CD4-positive, alpha-beta T cell (primary cell): ENCODE measurements around the gene CFAP410. TPM values are rescaled to one million over a fixed set of nuclear protein-coding genes. Genes with fewer than 3 reads are reported as not detected.

Experiments
- ATAC-seq: fragments of 200-7000 bp; cut with Tn5 transposase; one replicate; pipeline ENCODE4 v1.10.0; 2022; ENCODE audit warnings: mild to moderate bottlenecking; ENCODE audit not compliant: poor library complexity
- CTCF ChIA-PET: fragments of 350-600 bp; sonication (Branson Sonifier 250); formaldehyde crosslinking; loops from one replicate; lab custom pipeline; 2021; ENCODE audit warnings: antibody characterized with exemption, inconsistent platforms; lab: Charles Lee
- POLR2A ChIA-PET: fragments of 350-600 bp; sonication (Branson Sonifier 250); formaldehyde crosslinking; loops from one replicate; lab custom pipeline; 2021; ENCODE audit warnings: antibody characterized with exemption, inconsistent platforms; lab: Charles Lee
- DNase-seq, 14 experiments: peaks; one replicate each; pipeline ENCODE4 v3.0.0-alpha.2; 2013 to 2020; ENCODE audit warnings: mixed read lengths in 2 of 14
- H3K27ac ChIP-seq, 2 donors: one replicate each; pipeline versions ENCODE4 v1.5.1 to v1.7.0; 2013; ENCODE audit warnings: low read length in 2 of 2, low read depth in 1 of 2, mild to moderate bottlenecking in 1 of 2
- H3K27me3 ChIP-seq, 2 experiments: 1 replicate in 1 of 2; 2 replicates in 1 of 2; pipeline versions ENCODE4 v1.6.1 to v1.7.0; 2013; ENCODE audit warnings: low read length in 2 of 2, control low read depth in 1 of 2, mild to moderate bottlenecking in 1 of 2, moderate library complexity in 1 of 2; ENCODE audit not compliant: insufficient read depth in 2 of 2, control insufficient read depth in 1 of 2
- H3K36me3 ChIP-seq: one replicate; pipeline ENCODE4 v1.6.1; 2013; ENCODE audit warnings: low read length, control low read depth; ENCODE audit not compliant: insufficient read depth
- H3K4me1 ChIP-seq: one replicate; pipeline ENCODE4 v1.6.1; 2013; ENCODE audit warnings: low read length, control low read depth; ENCODE audit not compliant: insufficient read depth
- H3K4me3 ChIP-seq: one replicate; pipeline ENCODE4 v1.5.1; 2013; ENCODE audit warnings: mild to moderate bottlenecking, low read length, moderate library complexity
- H3K9me3 ChIP-seq, 2 experiments: 1 replicate in 1 of 2; 2 replicates in 1 of 2; pipeline versions ENCODE4 v1.6.1 to v1.7.0; 2013; ENCODE audit warnings: low read length in 2 of 2, mild to moderate bottlenecking in 2 of 2, control low read depth in 1 of 2, moderate library complexity in 1 of 2; ENCODE audit not compliant: control insufficient read depth in 1 of 2, insufficient read depth in 1 of 2
- H3K27ac Mint-ChIP-seq: one replicate; pipeline ENCODE4 v1.8.0; 2020; ENCODE audit warnings: mixed read lengths
- H3K27me3 Mint-ChIP-seq: one replicate; pipeline ENCODE4 v1.8.0; 2021; ENCODE audit warnings: mixed read lengths
- H3K36me3 Mint-ChIP-seq: one replicate; pipeline ENCODE4 v1.8.0; 2021; ENCODE audit warnings: low read depth, mixed read lengths
- H3K4me1 Mint-ChIP-seq: one replicate; pipeline ENCODE4 v1.8.0; 2021; ENCODE audit warnings: low read depth, mixed read lengths
- H3K4me3 Mint-ChIP-seq: one replicate; pipeline ENCODE4 v1.8.0; 2020; ENCODE audit warnings: mild to moderate bottlenecking, mixed read lengths
- H3K9me3 Mint-ChIP-seq: one replicate; pipeline ENCODE4 v1.8.0; 2020; ENCODE audit warnings: mixed read lengths
- intact Hi-C, 2 experiments: fragments of 100-400 bp; cut with DNase I in 1 of 2; cut with micrococcal nuclease in 1 of 2; formaldehyde crosslinking; loops; one replicate each; pipeline versions ENCODE4 v1.15.1 to v1.9.0; 2023 to 2025; cut with DNase I, micrococcal nuclease
- total RNA-seq, 174 experiments: library from RNA in 2 of 174; stranded (reverse) in 2 of 174; gene quantifications; one replicate each; pipeline ENCODE4 v1.2.3 and lab custom pipeline; 2021 to 2026
- TF ChIP-seq, protein P1 (sequence below): fragments of 200-600 bp; IDR thresholded peaks from one replicate; pipeline ENCODE4 v1.8.0; 2022; ENCODE audit warnings: antibody characterized with exemption, mild to moderate bottlenecking

CFAP410 gene
- total RNA-seq, 2 experiments from 2014 or later: 50.1 to 51.6 TPM

- intact Hi-C loops: loop anchor here in 1 of 2 experiments (5.0 to 10.0 kb wide), 2 partner anchors 53 to 60 kb away; partner anchors contain the start of gene PFKL
- DNase-seq (peak in 3 of 14 experiments; percentile 22 to 44 (median 44)), ATAC-seq (peak; percentile 52)
- Mint-ChIP-seq H3K4me1 (peaks cover 46% of the 10 kb centered on the region), H3K4me3 (peak overlapping the region; percentile 72), H3K9me3 (no peaks in the 10 kb centered on the region), H3K27me3 (peaks cover 10% of the 10 kb centered on the region), H3K27ac (peak overlapping the region; percentile 21), H3K36me3 (no peaks in the 10 kb centered on the region)
- H3K27ac ChIP-seq: no peak overlapping the region
- H3K36me3 ChIP-seq: no peaks in the 10 kb centered on the region
- peaks cover 7 to 11% of the 10 kb centered on the region in 2 experiments for H3K27me3 ChIP-seq
- no peak overlapping the region for H3K4me3 ChIP-seq
- no peaks in the 10 kb centered on the region for H3K9me3 ChIP-seq
- ChIA-PET POLR2A (interaction anchor here (0.8 kb wide), 2 partner anchors 13 to 15 kb away, joined by 3 to 4 read pairs; no protein-coding TSS in a partner anchor), CTCF (interaction anchor here (0.5 kb wide), 1 partner anchor 424 kb away, joined by 3 read pairs; no protein-coding TSS in a partner anchor)
- H3K4me1 ChIP-seq: peaks cover 57% of the 10 kb centered on the region
- TF ChIP-seq, protein P1, sequence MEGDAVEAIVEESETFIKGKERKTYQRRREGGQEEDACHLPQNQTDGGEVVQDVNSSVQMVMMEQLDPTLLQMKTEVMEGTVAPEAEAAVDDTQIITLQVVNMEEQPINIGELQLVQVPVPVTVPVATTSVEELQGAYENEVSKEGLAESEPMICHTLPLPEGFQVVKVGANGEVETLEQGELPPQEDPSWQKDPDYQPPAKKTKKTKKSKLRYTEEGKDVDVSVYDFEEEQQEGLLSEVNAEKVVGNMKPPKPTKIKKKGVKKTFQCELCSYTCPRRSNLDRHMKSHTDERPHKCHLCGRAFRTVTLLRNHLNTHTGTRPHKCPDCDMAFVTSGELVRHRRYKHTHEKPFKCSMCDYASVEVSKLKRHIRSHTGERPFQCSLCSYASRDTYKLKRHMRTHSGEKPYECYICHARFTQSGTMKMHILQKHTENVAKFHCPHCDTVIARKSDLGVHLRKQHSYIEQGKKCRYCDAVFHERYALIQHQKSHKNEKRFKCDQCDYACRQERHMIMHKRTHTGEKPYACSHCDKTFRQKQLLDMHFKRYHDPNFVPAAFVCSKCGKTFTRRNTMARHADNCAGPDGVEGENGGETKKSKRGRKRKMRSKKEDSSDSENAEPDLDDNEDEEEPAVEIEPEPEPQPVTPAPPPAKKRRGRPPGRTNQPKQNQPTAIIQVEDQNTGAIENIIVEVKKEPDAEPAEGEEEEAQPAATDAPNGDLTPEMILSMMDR: no peak
Measured at GRCh38 chr21:44354775-44355771, 15.9 kb upstream of the CFAP410 start.

DNA sequence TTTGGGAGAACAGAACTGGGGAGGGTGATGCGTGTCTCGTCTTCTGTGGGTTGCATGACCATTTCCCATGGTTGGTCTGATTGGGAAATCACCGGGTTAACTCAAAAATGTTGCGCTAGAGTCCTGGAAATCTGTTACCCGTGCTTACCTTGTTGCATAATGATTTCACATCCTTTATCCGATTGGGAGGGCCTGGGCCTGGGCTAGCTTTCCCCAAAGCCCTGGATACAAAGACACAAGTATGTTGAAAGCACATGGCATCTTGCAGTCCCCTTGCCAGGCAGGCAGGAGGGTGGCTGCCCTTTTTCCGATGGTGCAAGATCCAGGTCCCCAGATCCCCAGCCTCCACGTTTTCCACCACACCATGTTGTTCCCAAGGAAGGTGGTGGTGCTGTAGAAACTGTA is 14.8 kb upstream of the CFAP410 start:
- POLR2A ChIA-PET: interaction anchor here (1.3 to 1.7 kb wide), 2 partner anchors 13 to 15 kb away, joined by 4 to 13 read pairs; partner anchors contain the start of gene CFAP410
- H3K27me3 ChIP-seq: peaks cover 15% of the 10 kb centered on the region in 2 experiments
- TF ChIP-seq, protein P1: no peak
- peak overlapping the region; percentile 29 for H3K4me3 ChIP-seq
- Mint-ChIP-seq H3K36me3 (no peaks in the 10 kb centered on the region), H3K4me1 (peaks cover 44% of the 10 kb centered on the region), H3K9me3 (no peaks in the 10 kb centered on the region), H3K27me3 (peaks cover 10% of the 10 kb centered on the region), H3K27ac (no peak overlapping the region), H3K4me3 (peak overlapping the region; percentile 80)
- intact Hi-C loops: loop anchor here in 1 of 2 experiments (5.0 to 10.0 kb wide), 2 partner anchors 52 to 61 kb away; partner anchors contain the start of gene PFKL
- peaks cover 57% of the 10 kb centered on the region for H3K4me1 ChIP-seq
- peaks cover 0 to 4% of the 10 kb centered on the region in 2 experiments for H3K9me3 ChIP-seq
- CTCF ChIA-PET: no interaction called here
- no peak overlapping the region for H3K27ac ChIP-seq
- DNase-seq (peak in 2 of 14 experiments; percentile 45 to 52), ATAC-seq (no peak)
- H3K36me3 ChIP-seq: no peaks in the 10 kb centered on the region

DNA sequence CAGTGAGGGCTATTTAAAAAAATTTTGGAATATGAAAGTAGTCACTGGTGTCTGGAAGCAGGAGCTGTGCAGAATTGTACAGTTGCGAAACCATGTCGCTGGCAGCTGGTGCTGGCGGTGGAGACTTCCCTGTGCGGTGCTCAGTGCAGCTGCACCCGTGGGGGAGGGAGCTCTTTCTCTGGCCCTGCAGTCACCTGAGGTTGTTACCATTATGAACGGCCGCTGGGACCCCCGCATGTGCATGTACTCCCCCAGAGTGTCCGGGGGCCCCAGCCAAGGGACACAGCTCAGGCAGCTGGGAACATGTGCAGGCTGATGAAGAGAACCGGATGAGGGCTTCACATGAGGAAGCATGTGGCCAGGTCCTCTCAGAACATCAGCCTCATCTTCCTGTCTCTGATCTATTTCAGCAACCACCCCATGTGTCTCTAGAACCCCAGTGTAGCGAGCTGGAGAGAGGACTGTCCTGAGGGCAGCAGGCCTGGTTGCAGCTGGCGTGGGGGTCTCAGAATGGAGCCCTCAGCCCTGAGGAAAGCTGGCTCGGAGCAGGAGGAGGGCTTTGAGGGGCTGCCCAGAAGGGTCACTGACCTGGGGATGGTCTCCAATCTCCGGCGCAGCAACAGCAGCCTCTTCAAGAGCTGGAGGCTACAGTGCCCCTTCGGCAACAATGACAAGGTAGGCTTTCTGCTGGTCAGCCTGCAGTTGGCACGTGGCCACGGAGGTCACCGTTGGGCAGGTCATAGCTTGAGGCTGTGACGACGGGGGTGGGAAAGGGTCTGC is 14.2 kb upstream of the CFAP410 start, which contains the start of gene TRPM2:
Gene TRPM2 (plus strand): TSS at position 431 of the 780 bp plus-strand sequence. CDS start 80 bp downstream, at position 511.
- Mint-ChIP-seq H3K4me3 (peak within 1 kb of the TSS; percentile 80), H3K27ac (peak within 1 kb of the TSS; percentile 55), H3K4me1 (peaks cover 44% of the 10 kb centered on the region), H3K27me3 (peaks cover 10% of the 10 kb centered on the region), H3K9me3 (no peaks in the 10 kb centered on the region), H3K36me3 (no peaks in the 10 kb centered on the region)
- Histone ChIP-seq H3K27ac (peak within 1 kb of the TSS in 1 of 2 donors; percentile 48), H3K9me3 (peaks cover 0 to 5% of the 10 kb centered on the region in 2 experiments), H3K27me3 (peaks cover 15% of the 10 kb centered on the region in 2 experiments), H3K36me3 (no peaks in the 10 kb centered on the region), H3K4me3 (peak within 1 kb of the TSS; percentile 29), H3K4me1 (peaks cover 57% of the 10 kb centered on the region)
- intact Hi-C loops: loop anchor here in 1 of 2 experiments (5.0 to 10.0 kb wide), 2 partner anchors 51 to 61 kb away; partner anchors contain the start of gene PFKL
- ChIA-PET CTCF (no interaction called here), POLR2A (interaction anchor here (0.6 to 1.7 kb wide), 3 partner anchors 12 to 75 kb away, joined by 3 to 13 read pairs (median 4); partner anchors contain the start of gene CFAP410)
- DNase-seq: peak in 7 of 14 experiments; percentile 19 to 59 (median 47)
- TF ChIP-seq, protein P1: no peak
- peak; percentile 78 for ATAC-seq
